HG02938 (cell line): Measurements from ENCODE around the gene SLC18B1.
A peak's percentile ranks its signal among the peaks of the same experiment; 100 is the strongest.

Experiments
- ATAC-seq: cut with Tn5 transposase; IDR thresholded peaks from one replicate; pipeline ENCODE4 v1.9.1; 2021; ENCODE audit warnings: mild to moderate bottlenecking, moderate library complexity; ENCODE audit not compliant: unreplicated experiment

Gene SLC18B1

GRCh38 chr6:132797951-132798868 lies at the start of gene SLC18B1:
SLC18B1 (minus strand) TSS chr6:132798637; CDS start chr6:132798456, 181 bp downstream.
- ATAC-seq = peak; percentile 47

GRCh38 chr6:132843316-132844035 lies 45.0 kb upstream of the SLC18B1 start:
- no peak for ATAC-seq

GRCh38 chr6:132841966-132842365 lies 43.5 kb upstream of the SLC18B1 start:
- no peak for ATAC-seq

GRCh38 chr6:132832891-132833290 lies 34.5 kb upstream of the SLC18B1 start:
- ATAC-seq = no peak

GRCh38 chr6:132830334-132830751 lies 31.9 kb upstream of the SLC18B1 start:
- no peak for ATAC-seq

- ATAC-seq = no peak
These were observed 22.4 kb upstream of the SLC18B1 start for GRCh38 chr6:132820629-132821381.

GRCh38 chr6:132819405-132820161 lies 21.1 kb upstream of the SLC18B1 start:
- no peak for ATAC-seq

GRCh38 chr6:132818404-132819359 lies 20.2 kb upstream of the SLC18B1 start:
- no peak for ATAC-seq

- no peak for ATAC-seq
These were observed 19.3 kb upstream of the SLC18B1 start for GRCh38 chr6:132817554-132818403.

GRCh38 chr6:132816660-132817059 lies 18.2 kb upstream of the SLC18B1 start:
- ATAC-seq = no peak

- ATAC-seq = peak; percentile 10
These were observed 16.5 kb upstream of the SLC18B1 start for GRCh38 chr6:132814716-132815570.

GRCh38 chr6:132813173-132813856 lies 14.9 kb upstream of the SLC18B1 start:
- peak; percentile 31 for ATAC-seq

GRCh38 chr6:132812756-132813172 lies 14.3 kb upstream of the SLC18B1 start:
- ATAC-seq = peak; percentile 18

- ATAC-seq = no peak
These were observed 13.9 kb upstream of the SLC18B1 start for GRCh38 chr6:132812255-132812732.

GRCh38 chr6:132811276-132811675 lies 12.8 kb upstream of the SLC18B1 start:
- no peak for ATAC-seq

- ATAC-seq = no peak
These were observed 7.1 kb upstream of the SLC18B1 start for GRCh38 chr6:132805548-132805947.

- ATAC-seq = no peak
These were observed 5.8 kb upstream of the SLC18B1 start for GRCh38 chr6:132804251-132804650.
